Measurements from ENCODE around the gene DUXA. TPM values are rescaled to one million over a fixed set of nuclear protein-coding genes. Genes with fewer than 3 reads are reported as not detected.

The DUXA gene
- total RNA-seq, 1 experiment from 2014 or later, result not detected

GRCh38 chr19:57212109-57212508 lies 44.8 kb upstream of the DUXA start:
- Histone ChIP-seq H3K9me3 (ENCODE audit: control insufficient read depth, low read depth, low read length) (no peaks in the 10 kb centered on the region), H3K4me1 (ENCODE audit: insufficient read depth, low read length) (no peaks in the 10 kb centered on the region), H3K27me3 (ENCODE audit: insufficient read depth, low read length) (no peaks in the 10 kb centered on the region), H3K79me1 (ENCODE audit: insufficient read depth, low read depth, low read length, poor library complexity, severe bottlenecking) (no peaks in the 10 kb centered on the region), H4K5ac (ENCODE audit: insufficient read length, low read depth, low read length) (no peak overlapping the region), H3K9ac (ENCODE audit: extremely low read depth, insufficient read length, low read length) (no peak overlapping the region), H3K4me2 (ENCODE audit: insufficient read depth, insufficient read length, low read length) (no peak overlapping the region), H3T11ph (ENCODE audit: low read length) (no peak overlapping the region), H4K91ac (ENCODE audit: insufficient read length, low read depth, low read length) (no peak overlapping the region), H3K23ac (ENCODE audit: insufficient read length, low read depth, low read length) (no peak overlapping the region), H2BK12ac (ENCODE audit: insufficient read length, low read depth, low read length) (no peak overlapping the region), H4K8ac (replicated peaks; ENCODE audit: insufficient read length, low read depth, low read length) (no peak overlapping the region), H3K18ac (ENCODE audit: insufficient read length, low read depth, low read length) (no peak overlapping the region), H2AK5ac (ENCODE audit: insufficient read length, low read length) (no peak overlapping the region), H3K23me2 (ENCODE audit: insufficient read length, low read depth, low read length, poor library complexity, severe bottlenecking) (no peaks in the 10 kb centered on the region), H3K56ac (ENCODE audit: insufficient read length, low read depth, low read length) (no peak overlapping the region), H2BK15ac (ENCODE audit: low read depth, low read length) (no peak overlapping the region), H3K4ac (ENCODE audit: low read depth, low read length) (no peak overlapping the region), H2BK20ac (ENCODE audit: low read depth, low read length, poor library complexity, severe bottlenecking) (no peak overlapping the region), H2BK5ac (ENCODE audit: insufficient read length, low read length) (no peak overlapping the region), H3K14ac (ENCODE audit: insufficient read depth, low read length) (no peak overlapping the region), H3K27ac (ENCODE audit: insufficient read length, low read depth, low read length) (no peak overlapping the region), H4K20me1 (ENCODE audit: control insufficient read depth, insufficient read depth, insufficient read length) (no peaks in the 10 kb centered on the region), H3K79me2 (ENCODE audit: insufficient read depth, low read length) (no peaks in the 10 kb centered on the region), H2BK120ac (ENCODE audit: low read depth, low read length, poor library complexity, severe bottlenecking) (no peak overlapping the region), H2AFZ (ENCODE audit: low read length) (no peak overlapping the region)
- no peak for TF ChIP-seq CTCF (conservative IDR thresholded peaks at IDR 0.05)
- no peaks in the 10 kb centered on the region for H3K9me3 Mint-ChIP-seq
- WGBS (ENCODE audit: extremely low coverage, insufficient read length, low lambda C conversion rate), result no CpG with 5 or more reads among the region's 7 CpGs
- no peaks in the 10 kb centered on the region for H3K27me3 Mint-ChIP-seq (ENCODE audit: low read depth)
- no peak overlapping the region; a peak in 1 of 7 replicates for H3K27ac Mint-ChIP-seq
- H3K36me3 Mint-ChIP-seq (ENCODE audit: insufficient read depth in 1 of 3, low read depth in 3 of 3), result peaks cover 9 to 39% (median 34%) of the 10 kb centered on the region in 3 experiments
- no peak overlapping the region for H3K4me3 Mint-ChIP-seq
- H3K4me1 Mint-ChIP-seq, result no peaks in the 10 kb centered on the region
- no peak for DNase-seq

All from H9 (cell line).